GM12878 (cell line): ENCODE results near the gene VEZF1. TPM values are rescaled to one million over a fixed set of nuclear protein-coding genes. Genes with fewer than 3 reads are reported as not detected.

Source experiments
- ATAC-seq: fragments of 200-7000 bp; cut with Tn5 transposase; 3 replicates; pipeline ENCODE4 v1.9.1; 2020; ENCODE audit warnings: mild to moderate bottlenecking, moderate library complexity
- BruUV-seq: library from RNA; stranded (reverse); fragments of 400-500 nt; replicated peaks from 2 replicates; lab custom pipeline; 2021; lab: Mats Ljungman, UMichigan
- CTCF ChIA-PET: fragments of 300-600 bp; sonication (Branson Sonifier 250); formaldehyde crosslinking; extraction: SDS; loops from one replicate; lab custom pipeline; 2021; ENCODE audit warnings: inconsistent platforms; lab: Yijun Ruan, JAX
- POLR2A ChIA-PET: fragments of 350-600 bp; formaldehyde crosslinking; extraction: SDS; loops from one replicate; lab custom pipeline; 2021; ENCODE audit warnings: inconsistent platforms; lab: Charles Lee
- RAD21 ChIA-PET: fragments of 300-600 bp; sonication (Branson Sonifier 250); formaldehyde crosslinking; loops from one replicate; lab custom pipeline; 2023; ENCODE audit warnings: antibody characterized with exemption; ENCODE audit not compliant: unreplicated experiment; lab: Charles Lee
- SMC1A ChIA-PET: fragments of 300-600 bp; sonication (Branson Sonifier 250); formaldehyde crosslinking; loops from one replicate; lab custom pipeline; 2023; ENCODE audit not compliant: unreplicated experiment, uncharacterized antibody; lab: Charles Lee
- DNase-seq: peaks from one replicate; pipeline ENCODE4 v3.0.0-alpha.2; 2011; ENCODE audit warnings: low read depth, low spot score
- FAIRE-seq: peaks from 3 replicates; lab custom pipeline; 2011; peaks lifted over from hg19 to GRCh38; lab: Jason Lieb, UNC
- H2AFZ ChIP-seq: 2 replicates; pipeline ENCODE4 v1.6.0; 2011; ENCODE audit warnings: low read depth, low read length, control low read depth; ENCODE audit not compliant: control insufficient read depth
- H3K27ac ChIP-seq: 2 replicates; pipeline ENCODE4 v1.5.1; 2011; ENCODE audit warnings: control low read depth; ENCODE audit not compliant: control insufficient read depth, insufficient read depth
- H3K27me3 ChIP-seq, 2 experiments: replicated peaks in 1 of 2; 2 replicates each; pipeline versions ENCODE4 v1.6.0 to v1.6.1; 2011; ENCODE audit warnings: low read length in 1 of 2; ENCODE audit not compliant: control insufficient read depth in 2 of 2, insufficient read depth in 2 of 2
- H3K36me3 ChIP-seq, 2 experiments: 2 replicates each; pipeline ENCODE4 v1.5.1; 2011; ENCODE audit warnings: low read length in 1 of 2; ENCODE audit not compliant: control insufficient read depth in 2 of 2, insufficient read depth in 2 of 2
- H3K4me1 ChIP-seq: 2 replicates; pipeline ENCODE4 v1.6.1; 2011; ENCODE audit warnings: mild to moderate bottlenecking, low read length, moderate library complexity, mixed read lengths; ENCODE audit not compliant: control insufficient read depth, insufficient read depth
- H3K4me2 ChIP-seq: 2 replicates; pipeline ENCODE4 v1.6.0; 2011; ENCODE audit warnings: control low read depth; ENCODE audit not compliant: control insufficient read depth, insufficient read depth
- H3K4me3 ChIP-seq: fragments of 200-600 bp; sonication (generic); 2 replicates; pipeline ENCODE4 v1.5.1; 2016
- H3K79me2 ChIP-seq: 2 replicates; pipeline ENCODE4 v1.6.0; 2011; ENCODE audit warnings: low read length; ENCODE audit not compliant: control insufficient read depth, insufficient read depth
- H3K9ac ChIP-seq: 2 replicates; pipeline ENCODE4 v1.8.0; 2011; ENCODE audit warnings: low read length, control low read depth, mixed read lengths; ENCODE audit not compliant: control insufficient read depth, insufficient read depth
- H3K9me3 ChIP-seq: replicated peaks from 3 replicates; pipeline ENCODE4 v1.5.1; 2011; ENCODE audit warnings: mild to moderate bottlenecking, low read length; ENCODE audit not compliant: control insufficient read depth, insufficient read depth
- H4K20me1 ChIP-seq: 2 replicates; pipeline ENCODE4 v1.6.0; 2011; ENCODE audit not compliant: control insufficient read depth, insufficient read depth
- GATAD2B ChIP-seq: fragments of 450-650 bp; conservative IDR thresholded peaks from 2 replicates; pipeline ENCODE4 v1.6.1; 2017; ENCODE audit warnings: low read depth, mild to moderate bottlenecking, moderate library complexity
- IKZF1 ChIP-seq: fragments of 450-650 bp; conservative IDR thresholded peaks from 2 replicates; pipeline ENCODE4 v1.6.1; 2017; ENCODE audit warnings: antibody characterized with exemption, mild to moderate bottlenecking
- IRF3 ChIP-seq: fragments of 450-650 bp; IDR thresholded peaks from 2 replicates; pipeline ENCODE4 v1.6.1; 2014; ENCODE audit warnings: mild to moderate bottlenecking
- REST ChIP-seq: IDR thresholded peaks from 2 replicates; pipeline ENCODE4 v1.6.1; 2012; ENCODE audit warnings: mild to moderate bottlenecking, low read depth, low read length
- SMC3 ChIP-seq: IDR thresholded peaks from 2 replicates; pipeline ENCODE4 v1.6.1; 2011; ENCODE audit warnings: low read length, improper control_type of control experiment, borderline replicate concordance
- SREBF1 ChIP-seq: IDR thresholded peaks from 2 replicates; pipeline ENCODE4 v1.6.1; 2012; ENCODE audit warnings: mild to moderate bottlenecking, low read length
- SUZ12 ChIP-seq: fragments of 200-600 bp; sonication (generic); IDR thresholded peaks from one replicate; pipeline ENCODE4 v1.6.1; 2018; ENCODE audit warnings: antibody characterized with exemption, mild to moderate bottlenecking; ENCODE audit not compliant: unreplicated experiment
- ZZZ3 ChIP-seq: IDR thresholded peaks from 2 replicates; pipeline ENCODE4 v1.6.1; 2011; ENCODE audit warnings: low read depth; ENCODE audit not compliant: control insufficient read depth, insufficient read length
- WGBS: methylation state at CpG from one replicate; pipeline ENCODE4 v1.1.6; 2016; ENCODE audit warnings: low lambda C conversion rate; ENCODE audit not compliant: insufficient replicate concordance, insufficient coverage; ENCODE audit errors: missing lambda C conversion rate; 5-methylcytosine and 5-hydroxymethylcytosine counted together
- in situ Hi-C: fragments of 300-500 bp; cut with MboI; formaldehyde crosslinking; loops from 9 replicates; pipeline ENCODE4 v1.14.3; 2018; ENCODE audit warnings: mixed read lengths
- intact Hi-C: fragments of 100-400 bp; cut with micrococcal nuclease; formaldehyde crosslinking; loops from one replicate; pipeline ENCODE4 v1.14.2; 2022; ENCODE audit not compliant: unreplicated experiment
- polyA plus RNA-seq, 11 experiments: library from polyadenylated mRNA; depleted of rRNA in 4 of 11; unstranded in 6 of 11; stranded (reverse) in 5 of 11; fragments of >200 nt; fragmentation: Nextera tagmentation in 4 of 11; fragmentation: Illumina TruSeq in 1 of 11; extraction: Ambion mirVana in 4 of 11; extraction: Trizol in 1 of 11; gene quantifications; 1 replicate in 1 of 11; 2 replicates in 10 of 11; pipeline versions ENCODE4 v1.2.1 to v1.2.3, GENCODE V29; 2011 to 2016; ENCODE audit warnings: inconsistent platforms in 2 of 11, missing spikeins in 2 of 11, low read depth in 1 of 11
- total RNA-seq, 4 experiments: library from RNA; depleted of rRNA in 3 of 4; stranded (reverse); fragments of >200 nt in 3 of 4; fragmentation: Illumina TruSeq in 1 of 4; extraction: Trizol in 1 of 4; gene quantifications; 2 replicates each; pipeline versions ENCODE4 v1.2.1 to v1.2.3, GENCODE V29; 2013 to 2021

Gene VEZF1
- total and polyA plus RNA-seq, 10 of the 15 experiments (the other 5 are each of a cell fraction or from before 2014, with no cell fraction given): 9.5 to 28.2 (median 20.3) TPM

- ATAC-seq: no peak
- Histone ChIP-seq H4K20me1 (peaks cover 7% of the 10 kb centered on the region; the same call in 1 of the 2 replicates), H2AFZ (no peak overlapping the region), H3K9me3 (no peaks in the 10 kb centered on the region), H3K79me2 (no peaks in the 10 kb centered on the region), H3K36me3 (no peaks in the 10 kb centered on the region), H3K4me1 (peaks cover 28% of the 10 kb centered on the region)
- BruUV-seq: no TSS peak
- SMC1A ChIA-PET: interaction anchor here (1.0 to 10.2 kb wide), 10 partner anchors 8 to 95 kb away, joined by 3 to 138 read pairs (median 4); no protein-coding TSS in a partner anchor
- POLR2A ChIA-PET: interaction anchor here (0.6 to 3.0 kb wide), 6 partner anchors 9 to 55 kb away, joined by 3 to 10 read pairs (median 6); no protein-coding TSS in a partner anchor
- TF ChIP-seq IRF3 (no peak), ZZZ3 (no peak), SMC3 (no peak), GATAD2B (0 out of 2 replicates have a peak, but pooled peaks have one; percentile 15), IKZF1 (0 out of 2 replicates have a peak, but pooled peaks have one; percentile 15), SREBF1 (no peak), REST (no peak), SUZ12 (peak; percentile 64)
- TF ChIP-seq, all 136 proteins: peak for 3
- Histone ChIP-seq H3K27me3 (peaks cover 0 to 2% of the 10 kb centered on the region in 2 experiments; a peak in 2 of 4 replicates), H3K27ac (no peak overlapping the region), H3K4me2 (peak overlapping the region; percentile 56; the same call in 1 of the 2 replicates), H3K9ac (no peak overlapping the region), H3K4me3 (peak overlapping the region; percentile 53; the same call in 1 of the 2 replicates)
- intact Hi-C loops (no loop called here), in situ Hi-C loops (no loop called here)
- CTCF ChIA-PET: interaction anchor here (0.7 to 1.6 kb wide), 8 partner anchors 14 to 96 kb away, joined by 3 to 10 read pairs (median 4); no protein-coding TSS in a partner anchor
- FAIRE-seq (no peak), DNase-seq (no peak)
- RAD21 ChIA-PET: interaction anchor here (0.8 to 9.4 kb wide), 9 partner anchors 12 to 378 kb away, joined by 3 to 55 read pairs (median 7); no protein-coding TSS in a partner anchor
- WGBS: 2% methylated on average over 11 of the region's 85 CpGs
Measured at GRCh38 chr17:57954397-57955182, 33.5 kb downstream of the VEZF1 start.
